H9 (cell line): ENCODE data around the gene APLP2. TPM values are rescaled to one million over a fixed set of nuclear protein-coding genes. Genes with fewer than 3 reads are reported as not detected.

Source experiments
- DNase-seq: peaks from one replicate; pipeline ENCODE4 v3.0.0-alpha.2; 2017
- H2AFZ ChIP-seq: one replicate; pipeline ENCODE4 v1.6.1; 2013; ENCODE audit warnings: mild to moderate bottlenecking, low read length, control low read depth, moderate library complexity
- H2AK5ac ChIP-seq: 2 replicates; pipeline ENCODE4 v1.6.1; 2013; ENCODE audit warnings: low read length, control low read depth, mixed read lengths; ENCODE audit not compliant: insufficient read length
- H2BK120ac ChIP-seq: one replicate; pipeline ENCODE4 v1.6.1; 2013; ENCODE audit warnings: low read depth, mild to moderate bottlenecking, low read length, control low read depth, inconsistent platforms; ENCODE audit not compliant: poor library complexity, severe bottlenecking
- H2BK12ac ChIP-seq: 2 replicates; pipeline ENCODE4 v1.6.1; 2013; ENCODE audit warnings: low read length, control low read depth, mixed read lengths, low read depth; ENCODE audit not compliant: insufficient read length
- H2BK15ac ChIP-seq: 2 replicates; pipeline ENCODE4 v1.6.1; 2013; ENCODE audit warnings: low read depth, low read length, control low read depth
- H2BK20ac ChIP-seq: one replicate; pipeline ENCODE4 v1.6.1; 2013; ENCODE audit warnings: low read depth, mild to moderate bottlenecking, low read length, control low read depth, inconsistent platforms; ENCODE audit not compliant: poor library complexity, severe bottlenecking
- H2BK5ac ChIP-seq: 2 replicates; pipeline ENCODE4 v1.6.1; 2013; ENCODE audit warnings: low read length, control low read depth, mixed read lengths; ENCODE audit not compliant: insufficient read length
- H3K14ac ChIP-seq: 2 replicates; pipeline ENCODE4 v1.6.1; 2013; ENCODE audit warnings: low read length, control low read depth; ENCODE audit not compliant: insufficient read depth
- H3K18ac ChIP-seq: 2 replicates; pipeline ENCODE4 v1.6.1; 2013; ENCODE audit warnings: low read depth, mild to moderate bottlenecking, mixed read lengths, low read length, control low read depth; ENCODE audit not compliant: insufficient read length
- H3K23ac ChIP-seq: 2 replicates; pipeline ENCODE4 v1.6.1; 2013; ENCODE audit warnings: low read length, control low read depth, mixed read lengths, low read depth; ENCODE audit not compliant: insufficient read length
- H3K23me2 ChIP-seq: 2 replicates; pipeline ENCODE4 v1.6.1; 2013; ENCODE audit warnings: low read depth, mild to moderate bottlenecking, mixed read lengths, low read length, control low read depth; ENCODE audit not compliant: insufficient read length, poor library complexity, severe bottlenecking
- H3K27ac ChIP-seq: 2 replicates; pipeline ENCODE4 v1.5.1; 2013; ENCODE audit warnings: low read length, control low read depth, mixed read lengths, low read depth; ENCODE audit not compliant: insufficient read length
- H3K27me3 ChIP-seq: 2 replicates; pipeline ENCODE4 v1.6.1; 2013; ENCODE audit warnings: low read length, control low read depth, inconsistent platforms; ENCODE audit not compliant: insufficient read depth
- H3K4ac ChIP-seq: 2 replicates; pipeline ENCODE4 v1.6.1; 2013; ENCODE audit warnings: low read depth, mild to moderate bottlenecking, control low read depth, inconsistent platforms, low read length, moderate library complexity
- H3K4me1 ChIP-seq: 2 replicates; pipeline ENCODE4 v1.6.1; 2013; ENCODE audit warnings: low read length, control low read depth, inconsistent platforms; ENCODE audit not compliant: insufficient read depth
- H3K4me2 ChIP-seq: 2 replicates; pipeline ENCODE4 v1.6.1; 2013; ENCODE audit warnings: low read length, control low read depth, mixed read lengths; ENCODE audit not compliant: insufficient read length, insufficient read depth
- H3K56ac ChIP-seq: 2 replicates; pipeline ENCODE4 v1.6.1; 2013; ENCODE audit warnings: low read depth, mild to moderate bottlenecking, mixed read lengths, low read length, control low read depth; ENCODE audit not compliant: insufficient read length
- H3K79me1 ChIP-seq: 2 replicates; pipeline ENCODE4 v1.6.1; 2013; ENCODE audit warnings: low read depth, mild to moderate bottlenecking, moderate library complexity, low read length, control low read depth, inconsistent platforms; ENCODE audit not compliant: insufficient read depth, poor library complexity, severe bottlenecking
- H3K79me2 ChIP-seq: 2 replicates; pipeline ENCODE4 v1.6.1; 2013; ENCODE audit warnings: low read length, control low read depth, inconsistent platforms; ENCODE audit not compliant: insufficient read depth
- H3K9ac ChIP-seq: 2 replicates; pipeline ENCODE4 v1.6.1; 2013; ENCODE audit warnings: low read length, control low read depth, mixed read lengths; ENCODE audit not compliant: insufficient read length; ENCODE audit errors: extremely low read depth
- H3K9me3 ChIP-seq: one replicate; pipeline ENCODE4 v1.6.1; 2013; ENCODE audit warnings: low read depth, low read length, inconsistent platforms; ENCODE audit not compliant: control insufficient read depth
- H3T11ph ChIP-seq: one replicate; pipeline ENCODE4 v1.6.1; 2013; ENCODE audit warnings: mild to moderate bottlenecking, low read length, control low read depth, inconsistent platforms
- H4K20me1 ChIP-seq: one replicate; pipeline ENCODE4 v1.6.1; 2013; ENCODE audit not compliant: control insufficient read depth, insufficient read length, insufficient read depth
- H4K5ac ChIP-seq: 2 replicates; pipeline ENCODE4 v1.6.1; 2013; ENCODE audit warnings: low read depth, mild to moderate bottlenecking, mixed read lengths, low read length, control low read depth; ENCODE audit not compliant: insufficient read length
- H4K8ac ChIP-seq: replicated peaks from 2 replicates; pipeline ENCODE4 v1.6.1; 2013; ENCODE audit warnings: low read length, control low read depth, mixed read lengths, low read depth; ENCODE audit not compliant: insufficient read length
- H4K91ac ChIP-seq: 2 replicates; pipeline ENCODE4 v1.6.1; 2013; ENCODE audit warnings: low read depth, mild to moderate bottlenecking, moderate library complexity, mixed read lengths, low read length, control low read depth; ENCODE audit not compliant: insufficient read length
- H3K27ac Mint-ChIP-seq, 3 experiments: 2 replicates in 2 of 3; 3 replicates in 1 of 3; pipeline ENCODE4 v1.8.0; 2020 to 2021; ENCODE audit warnings: mixed read lengths in 3 of 3, mild to moderate bottlenecking in 1 of 3, moderate library complexity in 1 of 3
- H3K27me3 Mint-ChIP-seq: 2 replicates; pipeline ENCODE4 v1.8.0; 2021; ENCODE audit warnings: low read depth, mild to moderate bottlenecking, moderate library complexity, mixed read lengths
- H3K36me3 Mint-ChIP-seq, 3 experiments: 2 replicates in 2 of 3; 3 replicates in 1 of 3; pipeline ENCODE4 v1.8.0; 2020 to 2021; ENCODE audit warnings: low read depth in 3 of 3, mixed read lengths in 3 of 3; ENCODE audit not compliant: insufficient read depth in 1 of 3
- H3K4me1 Mint-ChIP-seq, 2 experiments: 2 replicates each; pipeline ENCODE4 v1.8.0; 2020; ENCODE audit warnings: mixed read lengths in 2 of 2
- H3K4me3 Mint-ChIP-seq, 2 experiments: 2 replicates in 1 of 2; 3 replicates in 1 of 2; pipeline ENCODE4 v1.8.0; 2020 to 2021; ENCODE audit warnings: mild to moderate bottlenecking in 2 of 2, mixed read lengths in 2 of 2, moderate library complexity in 1 of 2
- H3K9me3 Mint-ChIP-seq, 2 experiments: 2 replicates in 1 of 2; 3 replicates in 1 of 2; pipeline ENCODE4 v1.8.0; 2020; ENCODE audit warnings: mild to moderate bottlenecking in 2 of 2, mixed read lengths in 2 of 2, moderate library complexity in 1 of 2
- CTCF ChIP-seq: fragments of 200-600 bp; sonication (generic); conservative IDR thresholded peaks from 3 replicates; pipeline ENCODE4 v1.8.0; 2021; ENCODE audit warnings: antibody characterized with exemption, mild to moderate bottlenecking
- WGBS: extraction: QIAGEN DNeasy Blood & Tissue Kit; methylation state at CpG from one replicate; pipeline ENCODE4 v1.1.7; 2013; ENCODE audit warnings: missing lambda C conversion rate, low lambda C conversion rate, mixed read lengths; ENCODE audit not compliant: insufficient read length; ENCODE audit errors: extremely low coverage; 5-methylcytosine and 5-hydroxymethylcytosine counted together
- total RNA-seq: library from RNA; stranded (reverse); gene quantifications from 2 replicates; pipeline ENCODE4 v1.2.1, GENCODE V29; 2021

APLP2 gene
- total RNA-seq, 1 experiment from 2014 or later: 328 TPM

- no peaks in the 10 kb centered on the region for H3K79me2 ChIP-seq
- no peak for DNase-seq
- Mint-ChIP-seq H3K27me3 (no peaks in the 10 kb centered on the region), H3K4me3 (no peak overlapping the region), H3K27ac (peak overlapping the region in 2 of 3 experiments; percentile 16 to 27; a peak in 1 of 7 replicates), H3K9me3 (no peaks in the 10 kb centered on the region), H3K4me1 (peaks cover 20% of the 10 kb centered on the region in 2 experiments), H3K36me3 (peaks cover 6 to 12% (median 7%) of the 10 kb centered on the region in 3 experiments; a peak in 6 of 7 replicates)
- no peak overlapping the region for H3K4ac ChIP-seq
- no peak overlapping the region for H4K8ac ChIP-seq
- H4K91ac ChIP-seq: no peak overlapping the region
- H3K18ac ChIP-seq: no peak overlapping the region
- H3K27ac ChIP-seq: no peak overlapping the region
- no peak overlapping the region for H3K4me2 ChIP-seq
- H3K14ac ChIP-seq: no peak overlapping the region
- no peaks in the 10 kb centered on the region for H3K79me1 ChIP-seq
- no peak overlapping the region for H3T11ph ChIP-seq
- no peak overlapping the region for H2BK20ac ChIP-seq
- no peaks in the 10 kb centered on the region; the same call in 1 of the 2 replicates for H3K4me1 ChIP-seq
- no peak for TF ChIP-seq CTCF
- no peak overlapping the region for H3K56ac ChIP-seq
- no peak overlapping the region for H2BK15ac ChIP-seq
- WGBS: no CpG with 5 or more reads among the region's 7 CpGs
- no peaks in the 10 kb centered on the region for H3K23me2 ChIP-seq
- H4K20me1 ChIP-seq: no peaks in the 10 kb centered on the region
- no peak overlapping the region for H4K5ac ChIP-seq
- H2BK120ac ChIP-seq: no peak overlapping the region
- no peaks in the 10 kb centered on the region for H3K9me3 ChIP-seq
- no peak overlapping the region for H2AK5ac ChIP-seq
- no peak overlapping the region for H2AFZ ChIP-seq
- H2BK5ac ChIP-seq: no peak overlapping the region
- H3K9ac ChIP-seq: no peak overlapping the region
- no peaks in the 10 kb centered on the region for H3K27me3 ChIP-seq
- H3K23ac ChIP-seq: no peak overlapping the region
- no peak overlapping the region for H2BK12ac ChIP-seq
These were observed 81.1 kb downstream of the APLP2 start for GRCh38 chr11:130150790-130151189.
